ENCODE results near the gene LTA4H.
A peak's percentile ranks its signal among the peaks of the same experiment; 100 is the strongest.

- TF ChIP-seq CTCF (IDR thresholded peaks at IDR 0.05 in 4 of 5, conservative IDR thresholded peaks at IDR 0.05 in 1 of 5) = peak; percentile 18 to 70 (median 55)
- TF ChIP-seq POLR2A (IDR thresholded peaks at IDR 0.05) = no peak
These were observed 36.6 kb downstream of the LTA4H start for GRCh38 chr12:95998611-95999286.

Data from gastrocnemius medialis (tissue), 4 donors.